ENCODE data around the gene CFAP54.

The CFAP54 gene

GRCh38 chr12:96824074-96824837 lies 334.9 kb downstream of the CFAP54 start:
- no peak for DNase-seq (ENCODE audit: low spot score)

- DNase-seq (ENCODE audit: low spot score), result no peak
Observed at GRCh38 chr12:96824838-96825236, 335.5 kb downstream of the CFAP54 start.

GRCh38 chr12:96828169-96828789 lies 338.9 kb downstream of the CFAP54 start:
- no peak for DNase-seq (ENCODE audit: low spot score)

- no peak for DNase-seq (ENCODE audit: low spot score)
Observed at GRCh38 chr12:96829354-96829753, 340.0 kb downstream of the CFAP54 start.

- DNase-seq (ENCODE audit: low spot score), result no peak
Observed at GRCh38 chr12:96831346-96831745, 342.0 kb downstream of the CFAP54 start.

GRCh38 chr12:96846293-96846692 lies 356.9 kb downstream of the CFAP54 start:
- DNase-seq (ENCODE audit: low spot score), result peak; percentile 23

- DNase-seq (ENCODE audit: low spot score), result no peak
Observed at GRCh38 chr12:96850676-96851075, 361.3 kb downstream of the CFAP54 start.

- no peak for DNase-seq (ENCODE audit: low spot score)
Observed at GRCh38 chr12:96858162-96858561, 368.8 kb downstream of the CFAP54 start.

- DNase-seq (ENCODE audit: low spot score), result no peak
Observed at GRCh38 chr12:96861656-96862055, 372.3 kb downstream of the CFAP54 start.

GRCh38 chr12:96862326-96862725 lies 372.9 kb downstream of the CFAP54 start:
- no peak for DNase-seq (ENCODE audit: low spot score)

- DNase-seq (ENCODE audit: low spot score), result no peak
Observed at GRCh38 chr12:96864335-96864734, 375.0 kb downstream of the CFAP54 start.

- DNase-seq (ENCODE audit: low spot score), result no peak
Observed at GRCh38 chr12:96866801-96867590, 377.6 kb downstream of the CFAP54 start.

- no peak for DNase-seq (ENCODE audit: low spot score)
Observed at GRCh38 chr12:96870946-96871345, 381.6 kb downstream of the CFAP54 start.

- no peak for DNase-seq (ENCODE audit: low spot score)
Observed at GRCh38 chr12:96872961-96873360, 383.6 kb downstream of the CFAP54 start.

- DNase-seq (ENCODE audit: low spot score), result no peak
Observed at GRCh38 chr12:96874211-96874610, 384.8 kb downstream of the CFAP54 start.

- no peak for DNase-seq (ENCODE audit: low spot score)
Observed at GRCh38 chr12:96876966-96877365, 387.6 kb downstream of the CFAP54 start.

- DNase-seq (ENCODE audit: low spot score), result no peak
Observed at GRCh38 chr12:96878704-96879103, 389.3 kb downstream of the CFAP54 start.

GRCh38 chr12:96879301-96879700 lies 389.9 kb downstream of the CFAP54 start:
- DNase-seq (ENCODE audit: low spot score), result no peak

- DNase-seq (ENCODE audit: low spot score), result no peak
Observed at GRCh38 chr12:96880220-96880619, 390.8 kb downstream of the CFAP54 start.

- DNase-seq (ENCODE audit: low spot score), result no peak
Observed at GRCh38 chr12:96881608-96882007, 392.2 kb downstream of the CFAP54 start.

GRCh38 chr12:96882862-96883261 lies 393.5 kb downstream of the CFAP54 start:
- DNase-seq (ENCODE audit: low spot score), result no peak

GRCh38 chr12:96883571-96883970 lies 394.2 kb downstream of the CFAP54 start:
- no peak for DNase-seq (ENCODE audit: low spot score)

Data from iPS-NIHi11 (cell line).